Kidney (tissue), 14 donors: Measurements from ENCODE around the gene MDM4. TPM values are rescaled to one million over a fixed set of nuclear protein-coding genes. Genes with fewer than 3 reads are reported as not detected.

Experiments
- DNase-seq, 5 donors: peaks; one replicate each; pipeline ENCODE4 v3.0.0-alpha.2; 2013 to 2020
- FAIRE-seq: peaks from 2 replicates; lab custom pipeline; 2012; peaks lifted over from hg19 to GRCh38; lab: Jason Lieb, UNC
- H3K27ac ChIP-seq, 2 donors: one replicate each; pipeline ENCODE4 v1.7.0; 2013; ENCODE audit warnings: low read depth in 2 of 2, low read length in 2 of 2, inconsistent platforms in 1 of 2
- H3K27me3 ChIP-seq: one replicate; pipeline ENCODE4 v1.7.1; 2013; ENCODE audit warnings: low read length, inconsistent platforms; ENCODE audit not compliant: control insufficient read depth, insufficient read depth
- H3K36me3 ChIP-seq, 3 donors: one replicate each; pipeline versions ENCODE4 v1.7.0 to v1.7.1; 2013; ENCODE audit warnings: low read length in 3 of 3, control low read depth in 1 of 3, inconsistent platforms in 1 of 3; ENCODE audit not compliant: insufficient read depth in 3 of 3, control insufficient read depth in 2 of 3
- H3K4me1 ChIP-seq, 3 donors: one replicate each; pipeline versions ENCODE4 v1.7.0 to v1.7.1; 2013; ENCODE audit warnings: low read length in 3 of 3, inconsistent platforms in 1 of 3, low read depth in 1 of 3; ENCODE audit not compliant: control insufficient read depth in 2 of 3, insufficient read depth in 2 of 3
- H3K4me3 ChIP-seq, 3 donors: one replicate each; pipeline versions ENCODE4 v1.7.0 to v1.8.1; 2013; ENCODE audit warnings: low read length in 3 of 3, control low read depth in 1 of 3, inconsistent platforms in 1 of 3
- H3K9ac ChIP-seq, 3 donors: one replicate each; pipeline versions ENCODE4 v1.7.0 to v1.7.1; 2013; ENCODE audit warnings: low read length in 3 of 3, control low read depth in 1 of 3, inconsistent platforms in 1 of 3
- H3K9me3 ChIP-seq, 3 donors: one replicate each; pipeline versions ENCODE4 v1.7.0 to v1.7.1; 2013; ENCODE audit warnings: low read length in 3 of 3, control low read depth in 1 of 3, inconsistent platforms in 1 of 3; ENCODE audit not compliant: control insufficient read depth in 2 of 3, insufficient read depth in 1 of 3
- CTCF ChIP-seq: IDR thresholded peaks from 3 replicates; pipeline ENCODE4 v1.5.1; 2012; ENCODE audit warnings: mild to moderate bottlenecking, moderate library complexity, borderline replicate concordance; ENCODE audit not compliant: insufficient read depth; ENCODE audit errors: extremely low read depth
- intact Hi-C: fragments of 100-400 bp; cut with DNase I; formaldehyde crosslinking; loops from one replicate; pipeline ENCODE4 v1.11.1; 2022
- polyA plus RNA-seq: library from polyadenylated mRNA; stranded (reverse); fragments of 350-450 nt; fragmentation: Illumina TruSeq; extraction: RNeasy Lipid Tissue Mini Kit (QIAGEN cat#74804); gene quantifications from one replicate; pipeline ENCODE4 v1.2.3, GENCODE V29; 2014; ENCODE audit warnings: low read depth, low replicate concordance; ENCODE audit not compliant: insufficient read depth
- total RNA-seq: library from RNA; stranded (reverse); fragmentation: NEBNext Ultra II Directional; extraction: Animal tissue kit (Norgen Biotek cat#: 25700); gene quantifications from one replicate; pipeline ENCODE4 v1.2.1, GENCODE V29; 2021
- donor health status: control.
- donor health status: control.
- donor health status: control.
- donor health status: control.
- donor health status: control.
- donor health status: DM: yes; HTN: yes; CAD: no.
- donor health status: Normal renal cell carcinoma (clear cell type).

The MDM4 gene
- total and polyA plus RNA-seq, 2 donors from 2014 or later, result 6.3 to 87.9 TPM

- intact Hi-C loops, result no loop called here
- no peak overlapping the region for H3K9ac ChIP-seq
- TF ChIP-seq CTCF, result no peak
These were observed 48.0 kb upstream of the MDM4 start for GRCh38 chr1:204468206-204468605.

GRCh38 chr1:204468766-204469302 lies 47.4 kb upstream of the MDM4 start:
- Histone ChIP-seq H3K27me3 (no peaks in the 10 kb centered on the region), H3K9me3 (no peaks in the 10 kb centered on the region), H3K27ac (no peak overlapping the region), H3K9ac (no peak overlapping the region), H3K36me3 (peaks cover 2 to 8% (median 2%) of the 10 kb centered on the region in 3 donors), H3K4me3 (no peak overlapping the region), H3K4me1 (peaks cover 0 to 20% (median 3%) of the 10 kb centered on the region in 3 donors)
- no peak for DNase-seq
- intact Hi-C loops, result no loop called here
- TF ChIP-seq CTCF, result no peak
- FAIRE-seq, result no peak

More at GRCh38 chr1:204468206-204468605, 48.0 kb upstream of the MDM4 start:
- Histone ChIP-seq H3K27me3 (no peaks in the 10 kb centered on the region), H3K9me3 (no peaks in the 10 kb centered on the region), H3K4me3 (no peak overlapping the region), H3K36me3 (peaks cover 2 to 8% (median 2%) of the 10 kb centered on the region in 3 donors), H3K4me1 (peaks cover 0 to 25% (median 5%) of the 10 kb centered on the region in 3 donors), H3K27ac (no peak overlapping the region)
- FAIRE-seq, result no peak
- DNase-seq, result no peak

- Histone ChIP-seq H3K4me3 (no peak overlapping the region), H3K36me3 (peaks cover 0 to 8% (median 2%) of the 10 kb centered on the region in 3 donors), H3K9ac (no peak overlapping the region), H3K4me1 (peaks cover 0 to 16% (median 0%) of the 10 kb centered on the region in 3 donors), H3K27ac (no peak overlapping the region), H3K9me3 (no peaks in the 10 kb centered on the region), H3K27me3 (no peaks in the 10 kb centered on the region)
- no peak for FAIRE-seq
- intact Hi-C loops, result no loop called here
- no peak for TF ChIP-seq CTCF
- no peak for DNase-seq
These were observed 46.9 kb upstream of the MDM4 start for GRCh38 chr1:204469304-204469703.
